NCI-H510A treated with DMSO at 0.1 percent for 48 hours (cell line): ENCODE data around the gene SETD5.
A peak's percentile ranks its signal among the peaks of the same experiment; 100 is the strongest.

Experiments
- DNase-seq: peaks from one replicate; lab custom pipeline; 2025; lab: John Stamatoyannopoulos, UW

SETD5 gene

GRCh38 chr3:9388562-9389272, 8.7 kb upstream of the SETD5 start:
- no peak for DNase-seq

GRCh38 chr3:9390265-9390888, 7.0 kb upstream of the SETD5 start:
- no peak for DNase-seq

- no peak for DNase-seq
Measured at GRCh38 chr3:9392041-9392440, 5.4 kb upstream of the SETD5 start.

GRCh38 chr3:9395570-9396300, 1.7 kb upstream of the SETD5 start:
- no peak for DNase-seq

GRCh38 chr3:9396301-9396631, 1.1 kb upstream of the SETD5 start:
- peak; percentile 74 for DNase-seq

- DNase-seq, result peak; percentile 88
Measured at GRCh38 chr3:9396632-9397331, 633 bp upstream of the SETD5 start.

GRCh38 chr3:9397906-9398699, 688 bp downstream of the SETD5 start:
- DNase-seq, result no peak

- DNase-seq, result no peak
Measured at GRCh38 chr3:9398700-9399336, 1.4 kb downstream of the SETD5 start.

- no peak for DNase-seq
Measured at GRCh38 chr3:9399337-9399703, 1.9 kb downstream of the SETD5 start.

GRCh38 chr3:9399746-9400145, 2.3 kb downstream of the SETD5 start:
- DNase-seq, result peak; percentile 59

- DNase-seq, result no peak
Measured at GRCh38 chr3:9400616-9401015, 3.2 kb downstream of the SETD5 start.

- peak; percentile 14 for DNase-seq
Measured at GRCh38 chr3:9401986-9402385, 4.6 kb downstream of the SETD5 start.

- DNase-seq, result peak; percentile 58
Measured at GRCh38 chr3:9402410-9403228, 5.2 kb downstream of the SETD5 start.

- DNase-seq, result no peak
Measured at GRCh38 chr3:9403463-9403862, 6.0 kb downstream of the SETD5 start.

- DNase-seq, result no peak
Measured at GRCh38 chr3:9404680-9405079, 7.3 kb downstream of the SETD5 start.

- DNase-seq, result no peak
Measured at GRCh38 chr3:9405756-9406155, 8.3 kb downstream of the SETD5 start.

- no peak for DNase-seq
Measured at GRCh38 chr3:9406856-9407626, 9.6 kb downstream of the SETD5 start.

- no peak for DNase-seq
Measured at GRCh38 chr3:9408061-9408460, 10.6 kb downstream of the SETD5 start.

GRCh38 chr3:9408546-9408945, 11.1 kb downstream of the SETD5 start:
- DNase-seq, result no peak
